Measurements from ENCODE around the gene NHS.
"Not testable (repeated sequence)": the region's sequence is repeated elsewhere in the genome, so short reads cannot be mapped to it uniquely, and the experiment has no call there.

Gene NHS

GRCh38 chrX:17542123-17542522 lies 167.1 kb downstream of the NHS start:
- in situ Hi-C loops (cut with HindIII; ENCODE audit: low sequenced_read_pairs): no loop called here

DNA sequence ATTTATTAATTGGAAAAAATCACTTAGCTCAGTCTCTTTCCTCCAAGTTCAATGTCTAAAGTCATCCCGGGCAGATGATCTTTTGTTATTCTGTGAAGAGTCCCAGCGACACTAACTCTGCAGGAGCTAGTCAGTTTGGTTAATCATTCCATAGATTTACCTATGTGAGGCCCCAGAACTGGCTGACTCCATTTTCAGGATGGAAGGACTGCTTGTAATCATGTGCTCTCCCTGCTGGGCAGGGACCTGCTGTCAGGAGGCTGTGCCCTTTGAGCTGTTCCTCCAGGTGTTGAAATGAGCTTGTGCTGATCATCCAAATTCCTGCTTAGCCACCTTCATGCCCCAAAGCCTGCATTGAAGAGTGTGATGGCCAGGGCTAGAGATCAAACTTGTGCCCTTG lies 169.8 kb downstream of the NHS start:
- in situ Hi-C loops (cut with HindIII; ENCODE audit: low sequenced_read_pairs): no loop called here

DNA sequence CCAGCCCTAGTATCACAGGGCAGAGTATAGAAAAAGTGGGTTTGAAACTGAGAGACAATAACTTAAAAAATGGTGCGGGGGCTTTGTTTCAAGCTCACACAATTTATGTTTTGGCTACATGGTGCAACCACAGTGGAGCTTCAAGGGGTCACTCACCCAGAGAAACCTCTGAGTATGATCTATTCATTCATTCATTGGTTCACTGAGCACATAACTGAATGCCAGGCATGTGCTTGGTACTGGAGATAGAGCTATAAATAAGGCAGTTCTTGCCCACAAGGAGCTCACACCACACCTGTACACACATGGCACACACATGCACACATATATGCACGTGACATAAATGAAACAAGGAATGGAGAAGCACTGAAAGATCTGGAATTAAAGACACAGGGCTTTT lies 171.4 kb downstream of the NHS start:
- in situ Hi-C loops (cut with HindIII; ENCODE audit: low sequenced_read_pairs): no loop called here

DNA sequence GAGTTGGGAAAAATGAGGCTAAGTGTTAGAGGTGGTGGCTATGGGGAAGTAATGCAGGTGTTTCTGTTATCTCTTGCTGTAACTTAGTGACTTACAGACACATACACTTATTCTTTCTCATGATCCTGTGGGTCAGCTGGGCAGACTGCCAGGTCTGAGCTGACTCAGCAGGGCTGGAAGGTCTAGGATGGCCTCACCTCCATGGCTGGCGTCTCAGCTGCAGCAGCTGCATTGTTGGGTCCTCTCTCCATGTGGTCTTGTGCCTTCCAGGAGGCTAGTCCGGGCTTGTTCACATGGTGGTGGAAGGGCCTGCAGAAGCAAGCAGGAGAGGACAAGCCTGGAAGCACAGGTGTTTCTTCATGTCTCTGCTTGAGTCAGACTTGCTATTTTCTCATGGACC lies 172.7 kb downstream of the NHS start:
- in situ Hi-C loops (cut with HindIII; ENCODE audit: low sequenced_read_pairs): no loop called here

- in situ Hi-C loops (cut with HindIII; ENCODE audit: low sequenced_read_pairs): no loop called here
Measured at GRCh38 chrX:17549107-17549651, 174.2 kb downstream of the NHS start.

DNA sequence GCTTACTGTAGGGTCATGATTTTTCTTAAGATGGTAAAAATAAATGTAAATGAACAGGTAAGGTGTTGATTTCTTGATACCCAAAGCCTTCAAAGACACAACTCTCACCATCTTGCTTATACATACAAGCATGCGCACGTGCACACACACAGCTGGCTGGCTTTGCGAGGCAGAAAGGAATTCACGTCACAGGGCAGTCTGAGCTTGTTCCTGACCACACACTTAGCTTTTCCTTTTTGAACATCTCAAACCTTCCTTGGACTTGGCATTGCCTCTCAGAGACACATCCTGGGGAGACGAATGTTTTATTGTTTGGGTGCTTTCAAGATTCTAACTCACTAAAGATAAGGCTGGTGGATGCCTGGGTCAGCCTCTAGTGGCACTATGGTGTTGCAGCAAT lies 175.0 kb downstream of the NHS start:
- in situ Hi-C loops (cut with HindIII; ENCODE audit: low sequenced_read_pairs): no loop called here

DNA sequence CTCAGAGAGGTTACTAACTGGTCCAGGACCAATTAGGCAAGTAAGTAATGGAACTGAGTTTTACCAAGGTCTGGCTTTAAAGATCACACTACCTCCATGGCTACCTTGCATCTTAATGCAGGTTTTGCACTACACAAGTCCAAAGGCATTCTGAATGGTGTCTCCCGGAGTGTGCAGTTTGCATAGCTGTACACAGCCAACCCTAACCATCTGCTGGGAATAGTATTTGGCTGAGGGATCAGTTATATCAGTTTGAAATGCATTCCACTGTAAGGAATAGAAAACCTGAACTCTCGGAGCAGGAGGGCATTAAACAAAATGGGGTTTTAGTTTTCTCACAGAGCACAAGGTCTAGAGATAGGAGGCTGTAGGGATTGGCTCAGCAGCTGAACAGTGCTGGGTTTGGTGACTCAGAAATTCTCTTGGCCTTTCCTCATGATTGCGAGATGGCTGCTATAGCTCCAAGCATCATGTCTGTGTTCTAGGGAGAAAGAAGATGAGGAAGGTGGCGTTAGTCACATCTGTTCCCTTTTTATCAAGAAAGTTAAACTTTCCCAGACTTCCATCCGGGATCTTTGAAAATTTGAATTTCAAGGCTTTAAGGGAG lies 177.1 kb downstream of the NHS start:
- in situ Hi-C loops (cut with HindIII; ENCODE audit: low sequenced_read_pairs): no loop called here

DNA sequence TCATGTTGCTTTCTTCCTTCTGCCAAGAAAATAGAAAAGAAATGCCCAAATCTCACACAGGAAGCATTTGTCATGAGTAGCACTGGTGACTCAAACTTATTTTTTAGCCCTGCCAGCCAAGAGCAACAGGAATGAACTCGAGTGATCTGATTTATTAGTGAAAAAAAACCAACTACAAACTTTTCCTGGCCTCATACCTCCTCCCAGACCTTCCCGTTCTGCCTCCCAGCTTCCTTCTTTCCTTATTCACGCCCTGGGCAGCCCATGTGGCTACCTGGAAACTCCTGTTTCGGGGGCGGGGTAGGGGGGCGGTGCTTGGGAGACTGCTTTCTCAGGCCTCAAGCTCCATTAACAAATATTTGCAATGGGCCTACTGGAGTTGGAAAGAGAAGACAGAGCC lies 178.5 kb downstream of the NHS start:
- in situ Hi-C loops (cut with HindIII; ENCODE audit: low sequenced_read_pairs): no loop called here

DNA sequence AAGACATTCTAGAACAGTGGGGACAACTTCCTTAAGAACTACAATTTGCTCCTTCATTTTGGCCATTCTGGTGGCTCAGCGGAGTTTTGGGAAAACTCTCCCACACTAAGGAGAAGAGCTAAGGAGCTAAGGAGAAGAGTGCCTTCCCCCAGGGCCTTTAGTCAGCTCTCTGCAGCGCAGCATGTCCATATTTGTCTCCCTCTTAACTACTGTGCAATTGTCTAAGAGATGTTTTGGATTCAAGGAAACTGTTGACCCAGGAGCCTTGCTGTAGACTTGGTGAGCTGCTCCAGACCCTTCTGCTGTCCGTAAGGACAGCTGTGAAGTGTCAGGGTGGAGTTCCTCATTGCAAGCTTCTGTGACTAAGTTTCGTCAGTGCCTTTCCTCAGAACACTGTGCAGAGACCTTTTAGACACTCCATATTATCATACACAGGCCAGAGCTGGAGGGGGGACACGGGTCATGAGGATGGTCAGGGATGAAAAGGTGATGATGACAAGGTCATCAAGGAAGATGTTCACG lies 179.0 kb downstream of the NHS start:
- in situ Hi-C loops (cut with HindIII; ENCODE audit: low sequenced_read_pairs): no loop called here

- in situ Hi-C loops (cut with HindIII; ENCODE audit: low sequenced_read_pairs): loop anchor here (5.0 kb wide), 2 partner anchors 37 to 72 kb away; no protein-coding TSS in a partner anchor
Measured at GRCh38 chrX:17554914-17555313, 179.9 kb downstream of the NHS start.

DNA sequence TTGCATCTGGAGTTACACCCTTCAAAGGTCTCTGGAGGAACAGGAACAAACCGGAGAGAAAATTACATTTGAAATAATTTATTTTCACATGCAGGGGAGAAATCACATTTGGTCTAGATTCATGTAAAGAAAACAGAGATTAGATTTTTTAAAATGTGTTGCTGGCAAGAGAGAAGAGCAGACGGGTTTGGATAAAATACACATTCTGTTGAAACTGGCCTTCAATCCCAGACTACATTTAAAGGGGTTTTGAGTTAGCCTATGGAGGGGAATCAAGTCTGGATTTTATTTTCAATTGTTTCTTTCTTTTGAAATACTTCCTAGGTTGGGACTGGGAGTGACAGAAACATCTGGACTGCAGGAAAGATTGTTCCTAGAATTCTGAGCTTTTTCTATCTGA lies 180.8 kb downstream of the NHS start:
- in situ Hi-C loops (cut with HindIII; ENCODE audit: low sequenced_read_pairs): loop anchor here (5.0 kb wide), 2 partner anchors 36 to 71 kb away; no protein-coding TSS in a partner anchor

DNA sequence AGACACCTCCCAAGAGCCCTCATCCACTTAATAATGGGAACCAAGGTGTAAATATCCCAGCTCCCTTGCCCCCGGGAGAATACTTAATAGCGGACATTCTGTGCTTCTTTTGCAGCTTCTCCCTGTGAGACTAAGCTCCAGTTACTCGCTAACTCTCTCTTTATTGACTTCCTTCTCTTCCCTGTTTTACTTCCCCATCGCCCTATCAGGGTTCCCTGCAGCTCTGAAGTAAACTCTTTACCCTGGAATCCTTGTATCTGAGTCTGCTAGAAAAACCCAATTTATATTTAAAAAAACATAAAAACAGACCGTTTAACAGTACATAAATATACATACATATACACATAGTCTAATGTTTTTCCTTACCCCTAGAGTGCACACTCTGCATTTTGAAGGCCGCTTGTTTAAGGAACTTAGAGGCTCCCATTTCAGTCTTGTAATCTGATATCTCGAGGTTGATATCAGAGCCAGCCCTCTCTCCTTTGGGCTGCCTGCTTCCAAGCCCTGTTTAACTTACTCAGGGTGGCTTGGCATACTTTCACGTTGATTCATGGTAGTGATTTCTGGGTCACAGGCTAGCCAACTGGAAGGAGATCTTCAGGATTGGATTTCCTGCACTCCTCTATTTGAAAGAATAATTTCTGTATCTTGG lies 184.9 kb downstream of the NHS start:
- in situ Hi-C loops (cut with HindIII; ENCODE audit: low sequenced_read_pairs): loop anchor here (5.0 kb wide), 2 partner anchors 32 to 67 kb away; no protein-coding TSS in a partner anchor

DNA sequence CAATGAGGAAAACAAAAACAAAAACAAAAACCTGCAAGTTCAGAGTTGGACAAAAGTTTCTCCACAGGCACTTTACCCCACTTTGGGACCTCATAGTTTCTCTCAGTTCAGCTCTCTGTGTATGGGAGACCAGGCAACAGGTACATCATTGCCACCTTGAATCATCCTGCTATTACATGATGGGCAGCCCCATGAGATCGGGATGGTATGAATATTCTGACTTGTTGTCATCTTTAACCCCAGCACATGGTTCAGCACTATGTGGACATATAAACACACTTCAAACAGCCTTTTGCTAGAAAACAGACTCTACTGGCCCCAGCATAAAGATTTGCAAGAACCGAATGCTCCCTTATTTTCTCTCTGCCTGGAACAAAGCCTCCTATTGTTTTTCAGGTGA lies 185.4 kb downstream of the NHS start:
- in situ Hi-C loops (cut with HindIII; ENCODE audit: low sequenced_read_pairs): no loop called here

DNA sequence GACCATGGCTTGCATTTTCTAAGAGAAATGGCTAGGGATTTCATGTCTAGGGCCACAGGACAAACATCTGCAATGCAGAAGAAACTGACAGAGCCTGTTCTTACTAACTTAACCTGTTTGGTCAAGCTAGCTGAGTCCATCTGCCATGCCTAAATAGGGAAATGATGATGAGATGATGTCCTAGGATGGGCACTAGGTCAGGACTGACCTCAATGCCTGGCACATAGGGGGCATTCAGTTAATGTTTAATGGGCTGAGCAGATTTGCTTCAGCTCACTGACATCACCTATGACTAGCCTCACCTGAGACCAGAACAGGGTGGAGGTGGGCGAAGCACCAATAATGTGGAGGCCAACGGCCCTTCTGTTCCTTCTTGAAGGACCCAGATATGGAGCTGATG lies 188.1 kb downstream of the NHS start:
- in situ Hi-C loops (cut with HindIII; ENCODE audit: low sequenced_read_pairs): no loop called here

DNA sequence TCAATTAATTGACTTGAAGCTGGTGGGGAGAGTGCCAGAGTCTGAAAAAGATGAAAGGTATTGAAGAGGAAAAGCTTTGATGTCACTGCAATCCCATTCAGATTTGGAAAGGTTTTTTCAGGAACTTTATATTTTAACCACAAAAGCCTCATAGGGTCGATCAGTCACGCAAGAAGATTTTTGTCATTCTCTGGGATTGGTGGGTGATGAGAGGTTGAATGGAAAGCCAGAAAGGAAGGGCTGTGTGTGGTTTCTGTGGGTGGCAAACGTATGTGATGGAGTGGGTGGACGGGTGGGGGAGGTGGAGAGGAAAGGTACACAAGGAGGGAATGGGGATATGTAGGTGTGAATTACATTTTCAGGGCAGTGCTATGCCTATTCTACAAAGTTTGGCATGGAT lies 188.5 kb downstream of the NHS start:
- in situ Hi-C loops (cut with HindIII; ENCODE audit: low sequenced_read_pairs): no loop called here

DNA sequence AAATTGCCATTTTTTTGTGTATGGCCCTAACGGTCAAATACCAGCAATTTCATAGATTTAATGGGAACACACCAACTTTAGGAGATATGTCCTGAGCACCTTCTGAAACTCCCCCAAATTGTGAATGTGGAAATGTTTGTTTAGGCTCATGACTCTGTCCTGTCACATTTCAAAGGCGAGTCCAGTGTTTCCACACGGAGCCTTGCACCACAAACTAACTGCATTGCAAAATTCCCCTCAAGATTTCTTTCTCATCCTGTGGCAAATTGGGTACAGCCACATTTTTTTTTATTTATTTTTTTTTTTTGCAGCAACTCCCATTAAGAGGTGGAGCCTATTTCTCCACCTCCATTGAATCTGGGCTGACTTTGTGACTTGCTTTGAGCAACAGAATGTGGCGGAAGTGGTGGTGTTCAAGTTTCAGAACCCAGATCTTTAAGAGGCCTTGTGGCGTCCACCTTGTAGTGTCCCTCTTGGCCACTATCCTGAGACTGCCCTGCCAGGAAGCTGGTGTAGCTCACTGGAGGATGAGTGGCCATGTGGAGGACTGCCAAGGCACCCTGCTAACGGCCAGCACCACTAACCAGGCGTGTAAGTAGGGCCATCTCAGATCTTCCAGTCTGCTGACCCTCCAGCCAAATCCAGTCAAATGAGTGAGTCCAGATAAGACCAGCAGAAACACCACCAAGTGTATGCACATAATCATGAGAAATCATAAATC lies 189.8 kb downstream of the NHS start:
- in situ Hi-C loops (cut with HindIII; ENCODE audit: low sequenced_read_pairs): no loop called here

GRCh38 chrX:17566740-17567139 lies 191.7 kb downstream of the NHS start:
- in situ Hi-C loops (cut with HindIII; ENCODE audit: low sequenced_read_pairs): no loop called here

GRCh38 chrX:17567187-17567586 lies 192.2 kb downstream of the NHS start:
- in situ Hi-C loops (cut with HindIII; ENCODE audit: low sequenced_read_pairs): no loop called here

- in situ Hi-C loops (cut with HindIII; ENCODE audit: low sequenced_read_pairs): no loop called here
Measured at GRCh38 chrX:17567821-17568220, 192.8 kb downstream of the NHS start.

- in situ Hi-C loops (cut with HindIII; ENCODE audit: low sequenced_read_pairs): not testable (repeated sequence)
Measured at GRCh38 chrX:17568804-17569203, 193.8 kb downstream of the NHS start.

- in situ Hi-C loops (cut with HindIII; ENCODE audit: low sequenced_read_pairs): no loop called here
Measured at GRCh38 chrX:17579026-17579425, 204.0 kb downstream of the NHS start.

All from endothelial cell of hepatic sinusoid (primary cell).